HEK293T (cell line): ENCODE results near the gene CCDC33.

Experiments
- HDGF ChIP-seq: fragments of 450-650 bp; IDR thresholded peaks from 2 replicates; pipeline ENCODE4 v1.6.1; 2017; ENCODE audit warnings: antibody characterized with exemption, borderline replicate concordance
- L3MBTL2 ChIP-seq: fragments of 450-650 bp; conservative IDR thresholded peaks from 2 replicates; pipeline ENCODE4 v1.6.1; 2016; ENCODE audit warnings: mild to moderate bottlenecking
- SP1 ChIP-seq: fragments of 450-650 bp; IDR thresholded peaks from 2 replicates; pipeline ENCODE4 v1.6.1; 2017
- SUZ12 ChIP-seq: fragments of 450-650 bp; IDR thresholded peaks from 2 replicates; pipeline ENCODE4 v1.6.1; 2016; ENCODE audit warnings: mild to moderate bottlenecking
- TARDBP ChIP-seq: fragments of 450-650 bp; IDR thresholded peaks from 2 replicates; pipeline ENCODE4 v1.6.1; 2016

GRCh38 chr15:74339371-74339770, 103.2 kb downstream of the CCDC33 start:
- no peak for TF ChIP-seq SP1
- no peak for TF ChIP-seq SUZ12
- TF ChIP-seq HDGF = no peak
- no peak for TF ChIP-seq TARDBP
- no peak for TF ChIP-seq L3MBTL2
